GM19351 (cell line): Measurements from ENCODE around the gene STARD6.
"Not testable (repeated sequence)": the region's sequence is repeated elsewhere in the genome, so short reads cannot be mapped to it uniquely, and the experiment has no call there.

Experiments used
- ATAC-seq: cut with Tn5 transposase; IDR thresholded peaks from one replicate; pipeline ENCODE4 v1.9.1; 2021; ENCODE audit warnings: mild to moderate bottlenecking, moderate library complexity; ENCODE audit not compliant: unreplicated experiment

The STARD6 gene

DNA sequence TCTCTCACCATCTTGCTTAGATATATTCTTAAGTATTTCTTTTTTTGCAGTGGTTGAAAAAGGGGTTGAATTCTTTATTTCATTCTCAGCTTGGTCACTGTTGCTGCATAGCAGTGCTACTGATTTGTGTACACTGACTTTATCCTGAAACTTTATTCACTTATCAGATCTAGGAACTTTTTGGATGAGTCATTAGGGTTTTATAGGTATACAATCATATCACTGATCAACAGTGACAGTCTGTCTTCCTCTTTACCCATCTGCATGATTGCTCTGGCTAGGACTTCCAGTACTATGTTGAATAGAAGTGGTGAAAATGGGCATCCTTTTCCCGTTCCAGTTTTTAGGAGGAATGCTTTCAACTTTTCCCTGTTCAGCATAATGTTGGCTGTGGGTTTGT is 6.5 kb downstream of the STARD6 start:
- no peak for ATAC-seq

DNA sequence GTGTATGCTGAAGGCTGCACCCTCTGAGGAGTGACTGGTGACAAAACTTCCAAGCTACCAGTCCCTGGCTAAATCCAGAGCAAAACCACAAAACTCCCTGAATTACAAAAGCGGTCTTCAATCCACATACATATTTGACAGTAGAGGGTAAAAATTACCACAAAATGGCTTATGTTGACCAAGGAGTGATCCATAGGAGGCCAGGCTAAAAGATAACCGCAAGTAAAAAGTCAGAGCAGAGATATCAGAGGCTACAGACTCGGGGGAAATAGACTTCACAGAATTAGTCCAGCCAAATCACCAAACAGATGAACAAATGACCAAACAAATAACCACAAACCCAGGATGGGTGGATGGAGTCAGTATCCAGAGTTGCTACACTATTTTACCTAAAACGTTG is 19.4 kb downstream of the STARD6 start:
- no peak for ATAC-seq

DNA sequence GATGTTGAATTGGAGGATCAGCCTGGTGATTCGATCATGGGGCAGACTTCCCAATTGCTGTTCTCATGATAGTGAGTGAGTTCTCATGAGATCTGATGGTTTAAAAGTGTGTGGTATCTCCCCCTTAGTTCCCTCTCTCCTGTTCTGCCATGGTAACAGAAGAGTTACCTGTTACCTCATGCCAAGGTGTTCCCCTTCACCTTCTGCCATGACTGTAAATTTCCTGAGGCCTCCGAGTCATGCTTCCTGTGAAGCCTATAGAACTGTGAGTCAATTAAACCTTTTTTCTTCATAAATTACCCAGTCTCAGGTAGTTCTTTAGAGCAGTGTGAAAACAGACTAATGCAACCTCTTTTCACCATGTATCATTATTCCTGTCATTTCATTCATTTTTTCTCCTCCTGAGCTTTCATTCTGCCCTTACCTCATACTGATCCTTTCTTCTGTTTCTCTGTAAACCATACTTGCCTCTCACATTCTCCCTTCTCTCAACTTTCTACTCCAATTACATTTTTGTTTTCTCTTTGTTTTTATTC is 22.0 kb downstream of the STARD6 start:
- ATAC-seq, result no peak

DNA sequence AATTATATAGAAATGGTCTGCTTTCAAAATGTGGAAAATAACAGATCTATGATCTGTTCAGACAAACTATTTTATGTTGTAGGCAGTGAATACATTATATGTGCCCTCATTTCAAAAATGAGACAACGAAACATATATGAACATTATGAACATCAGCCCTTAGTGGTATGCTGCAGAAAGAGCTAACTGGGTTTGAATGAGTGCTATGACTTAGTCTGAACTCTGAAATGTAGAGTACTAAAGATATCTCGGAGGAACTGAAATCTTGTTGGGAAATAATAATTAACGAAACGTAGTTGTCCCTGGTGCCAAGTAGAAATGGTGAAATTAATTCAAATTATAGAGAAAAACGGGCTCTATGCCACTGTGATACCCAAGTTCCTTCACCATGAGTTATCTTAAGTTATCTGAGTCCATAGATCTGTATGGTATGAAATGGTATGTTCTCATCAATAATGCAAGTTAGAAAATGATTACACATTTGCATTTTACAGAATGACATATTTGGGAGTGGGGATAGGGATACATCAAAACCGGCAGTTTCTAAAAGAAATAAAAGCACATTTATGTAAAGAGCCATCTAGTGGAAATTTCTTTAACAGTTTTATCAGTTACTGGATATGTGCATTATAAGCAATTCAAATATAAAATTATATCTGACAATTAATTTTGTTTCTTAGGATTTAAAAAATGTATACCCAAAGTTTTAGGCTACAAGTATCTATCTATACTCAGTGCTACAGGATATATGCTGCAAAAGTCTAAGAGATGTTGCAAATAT is 26.7 kb downstream of the STARD6 start:
- ATAC-seq, result no peak

DNA sequence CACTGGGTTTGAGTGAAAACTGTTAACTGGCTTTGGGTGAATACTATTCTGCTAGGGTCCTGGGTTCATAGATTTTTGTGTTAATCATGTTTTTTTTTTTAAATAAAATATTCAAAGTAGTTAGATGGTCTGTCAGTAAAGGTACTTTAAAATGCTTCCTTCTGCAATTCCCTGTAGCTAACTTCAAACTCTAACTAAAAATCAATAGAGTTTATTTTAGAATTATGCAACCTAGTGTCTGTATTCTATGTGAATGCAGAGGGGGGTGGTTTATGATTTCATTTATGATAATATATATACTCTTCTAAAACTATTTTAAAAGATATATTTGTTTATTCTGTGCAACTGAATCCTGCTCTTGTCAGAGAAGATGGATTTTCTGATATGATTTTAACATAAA is 27.9 kb downstream of the STARD6 start:
- no peak for ATAC-seq

DNA sequence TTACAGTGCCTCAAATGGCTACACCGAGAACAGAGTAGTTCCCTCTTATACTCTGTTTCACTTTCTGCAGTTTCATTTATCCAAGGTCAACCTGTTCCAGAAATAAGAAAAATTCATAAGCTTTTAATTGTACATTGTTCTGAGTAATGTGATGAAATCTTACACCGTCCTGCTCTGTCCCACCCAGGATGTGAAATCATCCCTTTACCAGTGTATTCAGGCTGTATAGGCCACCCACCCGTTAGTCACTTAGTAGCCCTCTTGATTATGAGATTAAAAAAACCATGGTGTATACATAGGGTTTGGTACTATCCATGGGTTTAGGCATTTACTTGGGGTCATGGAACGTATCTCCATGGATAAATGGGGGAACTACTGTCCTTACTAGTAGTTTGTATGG is 29.8 kb downstream of the STARD6 start:
- ATAC-seq, result no peak

DNA sequence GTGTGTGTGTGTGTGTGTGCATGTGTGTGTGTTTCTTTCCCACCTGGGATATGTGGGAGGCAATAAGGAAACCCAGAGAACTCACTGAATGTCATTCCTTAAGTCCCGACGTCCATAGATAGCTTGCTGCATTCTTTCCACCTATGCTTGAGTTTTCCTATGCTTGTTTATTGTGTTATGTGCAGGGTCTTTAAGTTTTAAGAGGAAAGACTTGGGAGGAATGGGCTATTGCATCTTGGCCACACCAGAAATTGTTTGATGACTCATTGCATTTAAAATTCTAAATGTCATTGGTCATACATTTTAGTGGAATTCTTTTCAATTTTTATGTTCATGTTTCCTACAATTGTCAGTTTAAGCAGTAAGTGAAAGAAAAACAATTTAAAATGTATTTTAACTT is 33.7 kb downstream of the STARD6 start:
- no peak for ATAC-seq

DNA sequence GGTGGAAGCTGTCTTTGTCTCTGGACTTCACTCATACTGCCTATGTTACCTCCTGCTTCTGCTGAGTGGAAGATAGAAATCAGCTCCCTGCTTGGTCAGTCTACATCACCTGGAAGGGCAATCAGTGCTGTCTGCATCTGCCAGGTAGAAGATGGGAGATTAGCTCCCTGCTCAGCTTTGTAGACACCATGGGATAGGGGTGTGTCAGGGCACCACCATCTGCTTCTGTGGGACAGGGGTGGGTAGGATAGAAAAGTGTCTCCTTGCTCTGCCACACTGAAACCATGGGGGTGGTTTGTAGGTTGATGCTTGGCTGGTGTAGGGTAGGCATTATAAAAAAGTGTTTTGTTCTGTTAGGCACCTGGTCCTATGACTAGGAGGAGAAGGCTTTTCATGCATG is 34.1 kb downstream of the STARD6 start:
- no peak for ATAC-seq

DNA sequence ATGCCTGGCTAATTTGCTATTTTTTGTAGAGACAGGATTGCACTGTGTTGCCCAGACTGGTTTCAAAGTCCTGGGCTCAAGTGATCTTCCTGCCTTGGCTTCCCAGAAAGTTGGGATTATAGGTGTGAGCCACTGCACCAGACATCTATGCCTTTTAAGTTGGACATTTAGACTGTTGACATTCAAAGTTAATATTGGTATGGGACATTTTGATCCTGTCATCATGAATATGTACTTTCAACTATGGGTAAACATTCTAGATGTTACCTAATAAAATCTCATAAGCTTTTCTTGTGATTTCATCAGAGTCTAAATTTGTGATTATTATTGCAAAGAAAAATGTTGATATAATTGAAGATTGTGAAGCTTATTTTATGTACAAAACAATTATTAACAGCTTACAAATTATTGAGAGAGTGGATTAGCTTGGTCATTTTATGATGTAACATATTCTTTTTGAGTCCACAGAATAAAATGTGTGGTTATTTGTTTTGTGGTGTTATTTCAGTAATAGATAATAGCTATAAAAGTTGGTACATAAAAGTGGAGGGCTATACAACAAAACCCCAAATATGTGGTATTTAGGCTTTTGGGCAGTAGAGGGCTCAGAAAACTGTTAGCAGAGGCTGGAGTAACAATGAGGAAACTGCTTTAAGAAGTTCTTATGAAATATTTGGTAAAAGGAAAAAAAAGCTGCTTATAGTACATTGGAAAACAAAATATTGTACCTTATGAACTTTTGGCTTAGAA is 41.4 kb downstream of the STARD6 start:
- ATAC-seq, result no peak

DNA sequence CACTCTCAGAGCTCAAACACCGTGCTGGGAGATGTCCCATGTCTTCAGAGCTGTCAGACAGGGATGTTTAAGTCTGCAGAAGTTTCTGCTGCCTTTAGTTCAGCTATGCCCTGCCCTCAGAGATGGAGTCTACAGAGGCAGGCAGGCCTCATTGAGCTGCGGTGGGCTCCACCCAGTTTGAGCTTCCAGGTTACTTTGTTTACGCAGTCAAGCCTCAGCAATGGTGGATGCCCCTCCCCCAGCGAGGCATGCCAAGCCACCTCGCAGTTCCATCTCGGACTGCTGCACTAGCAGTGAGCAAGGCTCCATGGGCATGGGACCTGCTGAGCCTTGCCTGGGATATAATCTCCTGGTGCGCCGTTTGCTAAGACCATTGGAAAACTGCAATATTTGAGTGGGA is 48.1 kb downstream of the STARD6 start:
- not testable (repeated sequence) for ATAC-seq

DNA sequence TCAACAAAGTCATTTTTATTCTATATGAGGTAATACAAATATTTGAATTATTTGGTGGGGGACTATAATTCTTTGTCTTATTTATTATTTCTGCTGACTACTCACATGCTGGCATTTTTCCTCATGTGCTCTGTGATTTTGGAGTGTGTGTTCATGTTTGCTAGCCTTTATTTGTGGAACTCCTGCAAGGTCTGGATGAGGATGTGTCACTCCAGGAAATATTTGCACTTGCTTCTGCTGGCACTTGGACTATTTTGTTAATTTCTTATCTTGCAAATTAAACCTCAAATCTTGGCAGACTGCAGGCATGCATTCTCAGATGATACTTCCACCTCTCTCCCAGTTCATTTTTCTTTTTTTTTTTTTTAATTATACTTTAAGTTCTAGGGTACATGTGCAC is 54.2 kb downstream of the STARD6 start:
- ATAC-seq, result no peak

DNA sequence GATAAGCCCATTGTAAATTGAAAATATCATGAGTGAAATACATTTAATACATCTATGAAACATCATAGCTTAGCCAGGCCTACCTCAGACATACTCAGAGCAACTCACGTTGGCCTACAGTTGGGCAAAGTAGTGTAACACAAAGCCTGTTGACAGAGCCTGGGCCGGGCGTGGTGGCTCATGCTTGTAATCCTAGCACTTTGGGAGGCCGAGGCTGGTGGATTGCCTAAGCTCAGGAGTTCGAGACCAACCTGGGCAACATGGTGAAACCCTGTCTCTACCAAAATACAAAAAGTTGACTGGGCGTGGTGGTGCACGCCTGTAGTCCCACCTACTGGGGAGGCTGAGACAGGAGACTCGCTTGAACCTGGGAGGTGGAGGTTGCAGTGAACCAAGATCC is 58.7 kb downstream of the STARD6 start:
- ATAC-seq, result not testable (repeated sequence)

DNA sequence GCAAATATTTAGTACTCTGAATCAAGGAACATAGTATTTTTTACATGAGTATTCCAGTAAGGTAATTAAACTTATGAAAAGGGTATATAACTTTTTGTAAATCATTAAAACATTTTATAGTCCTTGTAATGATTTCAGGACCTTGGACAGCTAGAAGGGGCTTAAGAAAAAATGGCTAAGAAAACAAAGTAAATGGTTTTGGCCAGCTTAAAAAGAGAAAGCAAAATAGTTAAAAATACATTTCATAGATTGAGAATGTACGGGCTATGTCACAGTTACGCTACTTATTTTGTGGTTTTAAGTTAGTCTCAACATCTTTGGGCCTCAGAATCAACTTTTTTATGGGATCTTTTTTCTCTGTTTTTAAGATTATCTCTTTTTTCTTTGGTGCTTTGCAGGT is 61.6 kb downstream of the STARD6 start:
- ATAC-seq, result no peak

DNA sequence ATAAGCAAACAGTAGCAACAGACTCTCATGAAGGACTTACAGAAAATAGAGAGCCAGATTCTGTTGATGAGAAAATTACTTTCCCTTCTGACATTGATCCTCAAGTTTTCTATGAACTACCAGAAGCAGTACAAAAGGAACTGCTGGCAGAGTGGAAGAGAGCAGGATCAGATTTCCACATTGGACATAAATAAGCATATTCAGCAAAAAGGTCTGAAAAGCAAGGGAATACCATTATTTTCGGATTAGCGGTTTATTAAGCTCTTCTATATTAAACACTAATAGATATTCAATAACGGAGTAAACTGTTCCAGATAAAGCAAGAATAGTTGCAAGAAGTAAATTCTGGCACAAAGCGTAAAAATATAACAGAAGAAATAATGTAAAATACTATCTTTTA is 63.4 kb downstream of the STARD6 start:
- no peak for ATAC-seq

DNA sequence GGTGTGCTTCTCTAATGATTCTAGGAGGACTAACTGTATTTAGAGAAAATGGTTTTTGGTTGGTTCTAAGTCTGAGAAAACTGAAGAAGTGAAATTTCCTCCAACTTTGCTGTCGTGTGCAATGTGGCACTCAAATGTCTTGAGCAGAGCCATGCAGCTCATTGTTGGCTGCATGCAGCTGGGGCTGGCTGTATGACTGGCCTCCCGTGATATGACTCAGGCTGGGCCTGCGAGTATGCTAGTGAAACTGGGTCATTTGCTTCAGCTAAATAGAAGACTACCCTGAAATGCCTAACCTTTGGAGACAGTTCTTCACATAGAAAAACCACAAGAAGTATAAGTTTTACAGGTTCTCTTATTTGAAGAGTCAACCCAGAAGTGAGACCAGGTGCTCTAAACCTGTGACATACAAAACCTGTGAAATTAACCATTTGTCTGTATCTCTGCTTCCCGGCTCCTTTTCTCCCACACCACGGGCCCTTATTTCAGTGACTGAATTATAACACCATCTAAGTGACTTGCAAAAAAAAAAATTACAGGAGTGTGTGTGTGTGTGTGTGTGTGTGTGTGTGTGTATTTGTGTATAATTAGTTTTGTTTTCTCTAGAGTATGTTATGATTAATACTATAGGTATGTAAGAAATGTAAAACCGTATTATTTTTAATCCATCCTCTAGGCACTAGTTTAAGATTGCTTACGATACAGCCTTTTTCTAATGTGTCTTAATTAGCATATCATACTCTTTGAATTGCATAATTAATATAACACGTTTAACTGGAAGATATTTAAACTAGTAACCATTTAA is 72.5 kb downstream of the STARD6 start:
- peak; percentile 99 for ATAC-seq

DNA sequence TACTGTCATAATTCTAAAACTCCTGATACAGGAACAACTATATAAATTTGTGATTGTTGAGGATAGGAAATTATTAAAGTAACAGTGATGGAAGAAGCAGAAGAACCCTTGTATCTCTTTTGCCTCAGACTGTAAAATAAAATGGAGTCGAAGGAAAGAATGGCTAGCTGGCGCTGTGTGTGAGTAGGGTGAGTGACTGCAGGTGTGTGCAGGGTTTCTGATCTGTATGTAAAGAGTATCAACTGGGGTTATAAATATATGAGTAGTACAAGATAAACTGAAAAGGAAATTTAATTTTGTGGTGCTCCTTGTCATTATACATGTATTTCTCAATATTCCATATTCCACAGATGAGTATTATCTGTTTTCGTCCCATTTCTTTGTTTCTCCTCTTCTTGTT is 73.1 kb downstream of the STARD6 start:
- ATAC-seq, result peak; percentile 39

DNA sequence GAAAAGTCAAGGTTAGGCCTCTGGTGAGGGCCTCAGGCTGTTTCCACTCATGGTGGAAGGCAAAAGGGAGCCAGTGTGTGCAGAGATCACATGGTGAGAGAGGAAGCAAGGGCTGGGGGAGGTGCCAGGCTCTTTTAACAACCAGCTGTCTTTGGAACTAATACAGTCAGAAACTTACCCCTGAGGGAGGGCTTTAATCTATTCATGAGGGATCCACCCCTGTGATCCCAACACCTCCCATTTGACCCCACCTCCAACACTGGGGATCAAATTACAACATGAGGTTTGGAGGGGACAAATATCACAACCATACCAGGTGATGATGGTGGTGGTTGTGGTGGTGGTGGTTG is 77.5 kb downstream of the STARD6 start:
- no peak for ATAC-seq

DNA sequence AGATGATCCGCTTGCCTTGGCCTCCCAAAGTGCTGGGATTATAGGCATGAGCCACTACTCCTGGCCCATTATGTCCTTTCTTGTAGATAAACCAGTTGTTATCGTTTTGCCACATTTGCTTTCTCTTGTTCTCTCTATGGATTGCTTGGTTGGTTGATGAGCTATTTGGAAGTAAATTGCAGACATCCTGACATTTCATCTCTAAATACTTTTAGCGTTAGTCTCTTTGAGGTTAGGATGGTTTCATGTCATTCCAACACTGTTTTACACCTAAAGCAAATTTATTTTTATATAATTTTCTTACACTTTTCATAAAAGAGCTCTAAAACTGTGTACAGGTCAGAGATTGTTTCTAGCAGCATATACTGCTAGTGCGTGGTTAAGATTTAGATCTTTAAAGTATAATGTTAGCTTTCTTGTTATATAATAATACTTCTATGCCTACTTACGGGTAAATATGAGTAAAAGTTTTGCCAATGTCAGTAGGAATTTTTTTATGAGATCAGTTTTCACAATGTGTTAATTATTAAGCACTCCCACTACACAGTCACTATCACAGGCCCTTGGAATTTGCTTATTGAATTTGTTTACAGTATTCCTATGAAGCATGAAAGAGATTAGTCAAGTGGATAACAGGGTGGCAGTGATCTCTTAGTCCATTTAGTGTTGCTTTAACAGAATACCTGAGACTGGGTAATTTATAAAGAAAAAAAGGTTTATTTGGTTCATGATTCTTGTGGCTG is 78.0 kb downstream of the STARD6 start:
- no peak for ATAC-seq

DNA sequence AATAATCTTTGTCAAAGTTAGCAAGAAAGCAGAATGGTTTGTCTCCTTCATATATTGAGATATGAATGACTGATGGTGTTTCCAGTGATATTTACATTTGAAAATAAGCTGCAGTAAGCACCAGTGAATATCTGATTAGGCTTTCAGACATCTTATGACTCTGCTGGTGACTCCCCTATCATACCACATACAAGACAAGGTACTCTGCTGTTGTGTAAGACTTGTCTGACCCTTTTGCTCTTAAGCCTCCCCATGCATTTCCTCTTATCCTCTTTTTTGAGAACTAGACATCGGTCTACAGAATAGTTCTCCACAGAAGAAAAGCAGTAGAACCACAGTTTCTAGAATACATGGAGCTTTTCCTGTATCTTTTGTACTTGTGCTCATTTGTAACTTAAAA is 79.0 kb downstream of the STARD6 start:
- no peak for ATAC-seq

DNA sequence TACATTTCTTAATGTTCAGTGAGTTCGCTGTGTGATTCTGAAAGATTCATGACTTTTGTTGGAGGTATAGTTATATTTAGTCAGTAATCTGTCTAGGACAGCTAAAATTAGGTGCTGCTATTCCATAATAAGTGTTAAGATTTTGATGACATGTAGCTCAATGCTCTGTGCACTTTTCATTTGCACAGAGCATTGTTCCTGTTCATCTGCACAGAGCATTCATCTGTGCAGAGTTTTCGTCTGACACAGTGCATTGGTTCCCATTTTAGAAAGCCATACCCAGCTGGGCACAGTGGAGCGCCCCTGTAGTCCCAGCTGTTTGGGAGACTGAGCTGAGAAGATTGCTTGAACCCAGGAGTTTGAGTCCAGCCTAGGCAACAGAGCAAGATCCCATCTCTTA is 79.8 kb downstream of the STARD6 start:
- ATAC-seq, result no peak
